Stimulated activated CD8-positive, alpha-beta memory T cell treated with anti-CD3 and anti-CD28 coated beads, Interleukin-15, amount 100 ng/mL, for 4 hours (primary cell): ENCODE results near the gene PHLPP1.

Experiments
- DNase-seq, 2 donors: peaks; one replicate each; pipeline ENCODE4 v3.0.0-alpha.2; 2020; ENCODE audit warnings: low read depth in 2 of 2

The PHLPP1 gene

GRCh38 chr18:63003899-63004298, 288.6 kb downstream of the PHLPP1 start:
- no peak for DNase-seq

DNA sequence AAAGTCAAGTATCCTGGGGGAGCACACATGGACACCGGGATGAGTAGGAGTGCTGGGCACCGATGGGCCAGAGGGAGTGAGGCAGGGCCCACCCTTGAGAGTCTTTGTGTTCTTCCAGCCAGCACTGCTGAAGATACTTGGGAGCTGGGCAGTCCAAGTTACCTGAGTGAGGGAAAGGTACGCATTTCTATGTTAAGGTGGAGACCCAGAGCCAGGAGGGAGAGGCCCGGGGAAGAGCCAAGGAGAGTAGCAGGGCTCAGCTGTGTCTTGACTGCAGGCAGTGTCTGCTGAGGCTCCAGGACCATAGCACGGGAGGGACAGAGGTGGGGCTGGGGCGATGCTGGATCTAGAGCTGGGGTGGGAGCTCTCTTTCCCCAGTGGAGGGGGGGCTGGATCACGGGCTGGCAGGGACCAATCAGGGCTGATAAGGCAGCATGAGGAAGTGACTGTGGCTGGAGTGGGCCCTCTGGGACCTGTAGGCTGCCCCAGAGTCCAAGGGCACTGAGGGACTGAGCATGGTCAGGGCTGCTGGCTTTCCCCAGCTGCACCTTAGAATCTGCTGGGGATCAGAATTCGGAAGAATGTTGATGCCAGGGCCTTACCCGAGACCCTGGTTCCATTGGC, 289.2 kb downstream of the PHLPP1 start:
- DNase-seq = no peak

- no peak for DNase-seq
Observed at GRCh38 chr18:63005306-63005705, 290.0 kb downstream of the PHLPP1 start.

DNA sequence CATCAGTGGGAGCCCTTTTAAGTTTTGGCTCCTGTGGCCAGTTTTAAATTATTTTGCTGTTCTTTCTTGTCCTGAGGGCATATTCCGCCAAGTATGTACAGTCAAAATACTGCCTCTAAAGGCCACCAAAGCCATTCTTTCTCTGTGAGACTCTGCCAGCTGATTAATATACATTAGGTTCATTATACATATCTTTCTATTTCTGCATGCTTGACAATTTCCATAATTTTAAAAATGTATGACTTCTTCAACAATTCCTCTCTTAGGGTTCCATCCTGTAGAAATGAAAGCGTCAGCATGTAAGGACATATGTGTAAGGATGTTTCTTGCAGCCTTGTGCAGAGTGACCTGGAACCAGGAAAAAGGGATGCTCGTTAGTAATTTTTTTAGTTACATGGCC, 291.9 kb downstream of the PHLPP1 start:
- DNase-seq = no peak

DNA sequence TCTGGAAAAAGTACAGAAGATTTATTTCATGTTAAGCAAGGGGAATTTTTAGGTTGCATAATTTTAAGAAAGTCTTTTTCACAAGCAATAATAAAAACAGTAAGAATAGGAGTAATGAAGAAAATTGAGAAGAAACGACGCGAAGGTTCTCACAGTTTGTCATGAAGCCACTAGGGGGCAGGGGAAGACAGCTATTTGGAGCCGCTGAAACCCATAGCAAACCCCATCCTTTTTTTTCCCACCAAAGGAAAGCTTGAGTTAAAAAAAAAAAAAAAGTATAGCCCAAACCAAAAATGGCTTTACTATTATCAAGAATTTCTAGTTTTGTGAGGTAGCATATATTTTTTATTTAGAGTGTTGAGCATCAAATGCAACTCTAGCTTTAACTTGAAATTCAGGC, 300.9 kb downstream of the PHLPP1 start:
- peak in 1 of 2 donors; percentile 32 for DNase-seq

DNA sequence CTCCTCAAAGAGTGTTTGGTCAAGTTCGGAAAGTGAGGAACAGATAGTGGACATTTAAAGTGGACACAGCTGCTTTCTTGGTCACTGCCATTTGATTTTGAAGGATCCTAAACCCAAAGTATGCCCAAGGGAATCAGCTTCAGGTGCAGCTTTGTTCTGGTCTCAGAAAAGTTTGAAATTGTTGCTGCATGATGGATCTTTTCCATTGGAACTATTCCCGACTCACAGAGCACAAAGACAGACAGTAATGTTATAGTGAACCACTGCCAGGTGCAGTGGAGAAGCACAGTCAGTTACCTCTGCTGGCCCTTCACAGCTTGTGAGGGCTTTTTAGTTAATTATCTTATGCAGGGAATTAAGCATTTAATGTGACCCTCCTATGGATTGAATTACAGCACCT, 301.7 kb downstream of the PHLPP1 start:
- no peak for DNase-seq

GRCh38 chr18:63017977-63018376, 302.6 kb downstream of the PHLPP1 start:
- DNase-seq = no peak

DNA sequence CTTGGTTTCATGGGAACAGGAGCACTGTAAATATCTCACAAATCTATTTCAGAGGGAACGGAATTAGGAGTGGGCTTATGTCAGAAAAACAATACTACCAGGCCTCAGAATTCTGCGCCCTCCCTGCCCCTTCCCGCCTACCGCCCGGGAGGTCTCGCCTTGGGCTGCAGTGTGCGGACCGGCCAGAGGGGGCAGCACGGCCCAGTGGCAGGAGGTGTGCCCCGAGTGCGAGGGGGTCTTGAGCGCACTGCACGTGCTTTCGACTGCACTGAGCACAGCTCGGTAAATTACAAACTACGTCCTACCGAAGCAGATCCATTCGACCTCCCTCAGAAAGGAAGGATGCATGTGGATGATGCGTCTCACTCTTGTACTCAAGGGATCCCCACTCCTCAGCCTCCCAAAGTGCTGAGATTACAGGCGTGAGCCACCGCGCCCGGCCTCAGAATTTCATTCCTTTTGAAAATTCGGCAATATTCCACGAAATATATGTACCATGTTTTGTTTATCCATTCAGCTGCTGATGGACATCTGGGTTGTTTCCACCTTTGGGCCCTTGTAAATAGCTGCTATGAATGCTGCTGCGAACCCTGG, 307.2 kb downstream of the PHLPP1 start:
- no peak for DNase-seq

GRCh38 chr18:63025251-63026090, 310.1 kb downstream of the PHLPP1 start:
- no peak for DNase-seq

DNA sequence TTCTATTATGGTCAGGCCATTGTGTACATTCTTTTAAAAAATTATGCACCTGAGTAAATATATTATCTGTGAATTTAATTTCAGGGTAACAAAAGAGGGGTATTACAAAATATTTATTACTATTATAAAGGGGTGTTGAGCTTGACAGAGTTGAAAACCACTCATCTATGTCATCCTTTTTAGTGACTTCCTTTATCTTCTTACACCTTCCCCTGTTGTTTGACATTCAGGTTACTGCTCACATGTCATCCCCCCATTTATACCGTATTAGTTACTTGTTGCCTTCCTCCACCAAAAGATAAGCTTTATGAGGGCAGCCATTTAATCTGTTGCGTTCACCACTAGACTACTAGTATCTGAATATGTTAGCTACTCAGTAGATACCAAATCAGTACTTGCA, 313.0 kb downstream of the PHLPP1 start:
- no peak for DNase-seq
